Measurements from ENCODE around the gene GATM. TPM values are rescaled to one million over a fixed set of nuclear protein-coding genes. Genes with fewer than 3 reads are reported as not detected.
"Not testable (repeated sequence)": the region's sequence is repeated elsewhere in the genome, so short reads cannot be mapped to it uniquely, and the experiment has no call there.

The GATM gene
- total and polyA plus RNA-seq, 3 donors from 2014 or later, result 147 to 446 (median 386) TPM

GRCh38 chr15:45372041-45372995 is 6.0 kb downstream of the GATM start:
- no peaks in the 10 kb centered on the region for H3K27me3 ChIP-seq
- H3K4me1 ChIP-seq, result no peaks in the 10 kb centered on the region
- no peaks in the 10 kb centered on the region for H3K9me3 ChIP-seq
- no peak overlapping the region for H3K4me3 ChIP-seq
- H3K27ac ChIP-seq, result no peak overlapping the region
- intact Hi-C loops (cut with DNase I; ENCODE audit: low total_unique reads), result no loop called here
- no peaks in the 10 kb centered on the region for H3K36me3 ChIP-seq (ENCODE audit: low read depth, missing control alignments)
- no peak for TF ChIP-seq POLR2A (IDR thresholded peaks at IDR 0.05)
- TF ChIP-seq CTCF (IDR thresholded peaks at IDR 0.05), result no peak
- DNase-seq, result no peak
- WGBS, 2 donors, result 70 to 71% methylated on average over 7 of the region's 7 CpGs

GRCh38 chr15:45371546-45371945 is 6.8 kb downstream of the GATM start:
- WGBS, 2 donors, result 86 to 89% methylated on average over 1 of the region's 1 CpG
- H3K4me1 ChIP-seq, result no peaks in the 10 kb centered on the region
- intact Hi-C loops (cut with DNase I; ENCODE audit: low total_unique reads), result no loop called here
- no peak overlapping the region for H3K27ac ChIP-seq
- no peaks in the 10 kb centered on the region for H3K27me3 ChIP-seq
- no peak overlapping the region for H3K4me3 ChIP-seq
- no peaks in the 10 kb centered on the region for H3K9me3 ChIP-seq
- no peak for TF ChIP-seq CTCF (IDR thresholded peaks at IDR 0.05)
- no peak for TF ChIP-seq POLR2A (IDR thresholded peaks at IDR 0.05)
- no peaks in the 10 kb centered on the region for H3K36me3 ChIP-seq (ENCODE audit: low read depth, missing control alignments)
- no peak for DNase-seq

- 90 to 99% methylated on average over 4 of the region's 4 CpGs for WGBS, 2 donors
- H3K9me3 ChIP-seq; H3K27ac ChIP-seq; H3K36me3 ChIP-seq (ENCODE audit: low read depth, missing control alignments); DNase-seq; H3K27me3 ChIP-seq; H3K4me3 ChIP-seq; intact Hi-C loops (cut with DNase I; ENCODE audit: low total_unique reads); H3K4me1 ChIP-seq: not testable (repeated sequence)
Measured at GRCh38 chr15:45370042-45370441, 8.3 kb downstream of the GATM start.

- H3K27me3 ChIP-seq; H3K4me1 ChIP-seq; H3K36me3 ChIP-seq (ENCODE audit: low read depth, missing control alignments); H3K4me3 ChIP-seq; intact Hi-C loops (cut with DNase I; ENCODE audit: low total_unique reads); H3K27ac ChIP-seq; H3K9me3 ChIP-seq; DNase-seq: not testable (repeated sequence)
- 80 to 92% methylated on average over 7 of the region's 7 CpGs for WGBS, 2 donors
Measured at GRCh38 chr15:45367222-45367621, 11.1 kb downstream of the GATM start.

- Histone ChIP-seq H3K27ac (no peak overlapping the region), H3K4me1 (no peaks in the 10 kb centered on the region), H3K4me3 (no peak overlapping the region), H3K9me3 (no peaks in the 10 kb centered on the region), H3K36me3 (ENCODE audit: low read depth, missing control alignments) (no peaks in the 10 kb centered on the region), H3K27me3 (no peaks in the 10 kb centered on the region)
- 73 to 75% methylated on average over 1 of the region's 1 CpG for WGBS, 2 donors
- intact Hi-C loops (cut with DNase I; ENCODE audit: low total_unique reads), result no loop called here
- DNase-seq, result no peak
- TF ChIP-seq POLR2A (IDR thresholded peaks at IDR 0.05), result no peak
- no peak for TF ChIP-seq CTCF (IDR thresholded peaks at IDR 0.05)
Measured at GRCh38 chr15:45364271-45364670, 14.1 kb downstream of the GATM start.

GRCh38 chr15:45363801-45364200 is 14.5 kb downstream of the GATM start:
- Histone ChIP-seq H3K36me3 (ENCODE audit: low read depth, missing control alignments) (no peaks in the 10 kb centered on the region), H3K4me1 (no peaks in the 10 kb centered on the region), H3K27ac (no peak overlapping the region), H3K4me3 (no peak overlapping the region), H3K9me3 (no peaks in the 10 kb centered on the region), H3K27me3 (no peaks in the 10 kb centered on the region)
- 60 to 62% methylated on average over 3 of the region's 3 CpGs for WGBS, 2 donors
- DNase-seq, result no peak
- intact Hi-C loops (cut with DNase I; ENCODE audit: low total_unique reads), result no loop called here
- TF ChIP-seq POLR2A (IDR thresholded peaks at IDR 0.05) (no peak), CTCF (IDR thresholded peaks at IDR 0.05) (no peak)

All from testis (tissue), 3 donors.